Measurements from ENCODE around the gene ADAP1. TPM values are rescaled to one million over a fixed set of nuclear protein-coding genes. Genes with fewer than 3 reads are reported as not detected.

The ADAP1 gene
- total and polyA plus RNA-seq, 12 donors = 0.29 to 60.2 (median 9.3) TPM

DNA sequence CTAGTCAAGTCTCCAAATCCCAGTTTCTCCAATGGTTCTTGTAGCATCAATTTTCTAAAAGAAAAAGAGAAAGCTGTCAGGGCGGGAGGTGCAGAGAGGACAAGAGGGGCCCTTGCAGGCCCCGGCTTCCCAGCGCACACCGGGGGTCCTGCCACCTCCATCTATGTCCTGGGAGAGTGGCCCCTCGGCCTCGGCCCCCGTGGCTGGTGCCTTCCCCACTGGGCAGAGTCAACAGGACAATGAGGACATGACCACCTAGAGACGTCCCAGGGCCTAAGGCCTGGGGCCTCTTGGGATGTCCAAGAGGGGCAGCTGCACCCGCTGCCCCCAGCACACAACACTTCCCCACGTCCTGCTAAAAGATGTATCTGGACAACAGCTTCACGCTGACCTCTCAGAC lies 14.9 kb upstream of the ADAP1 start:
- no peaks in the 10 kb centered on the region for H3K9me3 ChIP-seq (replicated peaks in 1 of 3)
- peaks cover 49 to 60% of the 10 kb centered on the region in 2 donors for H3K4me1 ChIP-seq (replicated peaks in 1 of 2)
- no peak overlapping the region for H3K4me3 ChIP-seq
- 91 to 100% (median 92%) methylated on average over 4 to 11 of the region's 11 CpGs for WGBS, 4 donors
- no peaks in the 10 kb centered on the region for H3K27me3 ChIP-seq
- intact Hi-C loops (cut with DNase I) = loop anchor here in 1 of 2 donors (10.0 kb wide), 1 partner anchor 85 kb away; no protein-coding TSS in a partner anchor
- no peak for TF ChIP-seq POLR2A (IDR thresholded peaks at IDR 0.05)
- no peak for TF ChIP-seq CTCF (IDR thresholded peaks at IDR 0.05)
- no peak overlapping the region for H3K27ac ChIP-seq
- peaks cover 0 to 65% of the 10 kb centered on the region in 2 donors for H3K36me3 ChIP-seq (replicated peaks in 1 of 2)
- DNase-seq = no peak

DNA sequence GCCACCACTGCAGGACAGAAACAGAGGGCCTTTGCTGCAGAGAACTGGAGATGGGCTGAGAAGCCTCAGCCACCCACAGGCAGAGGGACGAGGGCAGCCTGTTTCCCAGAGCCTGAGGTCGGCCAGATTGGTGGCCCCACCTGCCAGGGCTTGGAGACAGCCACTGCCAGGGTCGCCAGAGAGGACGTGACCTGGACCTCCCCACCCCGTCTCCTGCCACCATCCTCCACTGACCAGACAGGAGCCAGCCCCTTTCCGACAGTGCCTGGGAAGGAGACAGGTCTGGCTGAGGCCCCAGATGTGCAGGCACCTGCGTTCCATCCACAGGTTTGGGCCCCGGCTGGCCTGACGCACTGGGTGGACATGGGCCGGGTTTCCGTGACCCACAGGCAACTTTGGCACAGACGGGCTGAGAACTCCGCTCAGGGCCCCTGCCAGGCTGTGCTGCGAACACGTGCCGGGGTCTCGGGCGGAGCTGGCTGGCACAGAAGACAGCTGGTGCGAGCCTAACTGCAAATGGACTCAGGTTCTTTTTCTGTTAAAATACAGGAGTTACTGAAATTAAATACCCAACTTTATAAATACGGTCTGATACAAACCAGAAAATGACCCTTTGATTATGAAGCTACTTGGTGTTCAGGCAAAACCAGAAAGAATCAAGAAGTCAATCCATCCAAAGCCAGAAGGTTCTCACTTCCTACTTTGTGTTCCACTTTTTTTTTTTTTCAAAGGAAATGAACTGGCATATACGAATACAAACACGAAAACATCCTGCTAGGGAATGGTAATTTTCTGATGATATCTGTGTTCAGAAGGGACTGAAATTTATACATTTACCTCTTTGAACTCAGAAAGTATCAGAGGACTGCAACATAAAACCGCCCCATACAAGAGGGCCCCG lies 14.0 kb upstream of the ADAP1 start:
- no peaks in the 10 kb centered on the region for H3K9me3 ChIP-seq (replicated peaks in 1 of 3)
- H3K27me3 ChIP-seq = no peaks in the 10 kb centered on the region
- no peak overlapping the region for H3K4me3 ChIP-seq
- H3K36me3 ChIP-seq (replicated peaks in 1 of 2) = peaks cover 0 to 64% of the 10 kb centered on the region in 2 donors
- no peak for TF ChIP-seq POLR2A (IDR thresholded peaks at IDR 0.05)
- TF ChIP-seq CTCF (IDR thresholded peaks at IDR 0.05) = no peak
- 83 to 90% (median 86%) methylated on average over 14 to 24 of the region's 24 CpGs for WGBS, 4 donors
- no peak overlapping the region for H3K27ac ChIP-seq
- peaks cover 46 to 56% of the 10 kb centered on the region in 2 donors for H3K4me1 ChIP-seq (replicated peaks in 1 of 2)
- DNase-seq = no peak
- intact Hi-C loops (cut with DNase I) = loop anchor here in 1 of 2 donors (10.0 kb wide), 1 partner anchor 84 kb away; no protein-coding TSS in a partner anchor

GRCh38 chr7:967361-968082 lies 13.0 kb upstream of the ADAP1 start:
- Histone ChIP-seq H3K27ac (no peak overlapping the region), H3K4me3 (no peak overlapping the region), H3K9me3 (replicated peaks in 1 of 3) (no peaks in the 10 kb centered on the region), H3K36me3 (replicated peaks in 1 of 2) (peaks cover 0 to 57% of the 10 kb centered on the region in 2 donors), H3K4me1 (replicated peaks in 1 of 2) (peaks cover 40 to 48% of the 10 kb centered on the region in 2 donors), H3K27me3 (no peaks in the 10 kb centered on the region)
- intact Hi-C loops (cut with DNase I) = loop anchor here in 1 of 2 donors (10.0 kb wide), 1 partner anchor 83 kb away; no protein-coding TSS in a partner anchor
- TF ChIP-seq CTCF (IDR thresholded peaks at IDR 0.05) (no peak), POLR2A (IDR thresholded peaks at IDR 0.05) (no peak)
- 91 to 94% (median 92%) methylated on average over 36 to 39 of the region's 39 CpGs for WGBS, 4 donors
- DNase-seq = no peak

All from adrenal gland (tissue), 12 donors.